Thyroid gland (tissue), 4 donors: ENCODE results near the gene ANAPC7.

ENCODE experiments used
- POLR2A ChIP-seq, 2 donors: fragments of 450-650 bp; IDR thresholded peaks; one replicate each; pipeline ENCODE4 v1.6.1; 2017; ENCODE audit warnings: antibody characterized with exemption in 2 of 2, mild to moderate bottlenecking in 2 of 2, moderate library complexity in 1 of 2
- TF ChIP-seq, protein P1 (sequence below), 6 experiments: fragments of 200-600 bp in 3 of 6; fragments of 450-650 bp in 3 of 6; sonication (generic) in 3 of 6; IDR thresholded peaks; one replicate each; pipeline ENCODE4 v1.5.1; 2016 to 2019; ENCODE audit warnings: antibody characterized with exemption in 6 of 6, mild to moderate bottlenecking in 2 of 6, inconsistent platforms in 1 of 6, moderate library complexity in 1 of 6

DNA sequence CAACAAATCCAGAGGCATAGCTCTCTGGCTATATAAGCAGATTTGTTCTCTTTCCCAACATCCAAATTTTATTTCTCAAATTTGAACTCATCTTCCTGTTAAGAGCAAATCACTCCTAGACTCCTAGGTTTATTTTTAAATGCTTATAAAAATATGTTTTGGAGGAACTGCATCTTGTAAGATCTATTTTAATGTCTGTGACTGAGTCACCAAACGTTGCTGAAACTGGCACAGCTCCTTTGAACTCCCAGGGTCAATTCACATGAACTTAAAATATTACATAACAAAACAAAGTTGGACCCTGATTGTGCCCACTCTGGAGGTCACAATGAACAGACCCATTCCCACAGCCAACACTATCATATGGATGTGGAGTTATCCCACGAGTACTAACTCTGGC, 23.9 kb downstream of the ANAPC7 start:
- TF ChIP-seq, protein P1, sequence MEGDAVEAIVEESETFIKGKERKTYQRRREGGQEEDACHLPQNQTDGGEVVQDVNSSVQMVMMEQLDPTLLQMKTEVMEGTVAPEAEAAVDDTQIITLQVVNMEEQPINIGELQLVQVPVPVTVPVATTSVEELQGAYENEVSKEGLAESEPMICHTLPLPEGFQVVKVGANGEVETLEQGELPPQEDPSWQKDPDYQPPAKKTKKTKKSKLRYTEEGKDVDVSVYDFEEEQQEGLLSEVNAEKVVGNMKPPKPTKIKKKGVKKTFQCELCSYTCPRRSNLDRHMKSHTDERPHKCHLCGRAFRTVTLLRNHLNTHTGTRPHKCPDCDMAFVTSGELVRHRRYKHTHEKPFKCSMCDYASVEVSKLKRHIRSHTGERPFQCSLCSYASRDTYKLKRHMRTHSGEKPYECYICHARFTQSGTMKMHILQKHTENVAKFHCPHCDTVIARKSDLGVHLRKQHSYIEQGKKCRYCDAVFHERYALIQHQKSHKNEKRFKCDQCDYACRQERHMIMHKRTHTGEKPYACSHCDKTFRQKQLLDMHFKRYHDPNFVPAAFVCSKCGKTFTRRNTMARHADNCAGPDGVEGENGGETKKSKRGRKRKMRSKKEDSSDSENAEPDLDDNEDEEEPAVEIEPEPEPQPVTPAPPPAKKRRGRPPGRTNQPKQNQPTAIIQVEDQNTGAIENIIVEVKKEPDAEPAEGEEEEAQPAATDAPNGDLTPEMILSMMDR (IDR thresholded peaks at IDR 0.05), result no peak
- TF ChIP-seq POLR2A (IDR thresholded peaks at IDR 0.05), result no peak
